ENCODE data around the gene PDGFRB. TPM values are rescaled to one million over a fixed set of nuclear protein-coding genes. Genes with fewer than 3 reads are reported as not detected.

PDGFRB gene
- total RNA-seq, 2 experiments from 2014 or later, result 53.3 to 68.9 TPM

- DNase-seq (no peak), ATAC-seq (no peak)
- Mint-ChIP-seq H3K27ac (no peak overlapping the region), H3K27me3 (peaks cover 59% of the 10 kb centered on the region), H3K9me3 (ENCODE audit: low read depth) (no peaks in the 10 kb centered on the region), H3K4me1 (peaks cover 2% of the 10 kb centered on the region), H3K36me3 (no peaks in the 10 kb centered on the region), H3K4me3 (no peak overlapping the region)
- CTCF ChIA-PET, result interaction anchor here (1.6 kb wide), 1 partner anchor 9 kb away, joined by 6 read pairs; no protein-coding TSS in a partner anchor
These were observed 10.5 kb upstream of the PDGFRB start for GRCh38 chr5:150166037-150166649.

- Mint-ChIP-seq H3K36me3 (no peaks in the 10 kb centered on the region), H3K9me3 (ENCODE audit: low read depth) (no peaks in the 10 kb centered on the region), H3K27ac (peak overlapping the region; percentile 11), H3K4me3 (no peak overlapping the region), H3K27me3 (peaks cover 42% of the 10 kb centered on the region), H3K4me1 (peaks cover 3% of the 10 kb centered on the region)
- CTCF ChIA-PET, result interaction anchor here (0.8 to 2.0 kb wide), 3 partner anchors 9 to 54 kb away, joined by 3 to 13 read pairs (median 6); no protein-coding TSS in a partner anchor
- DNase-seq (no peak), ATAC-seq (no peak)
These were observed 8.8 kb upstream of the PDGFRB start for GRCh38 chr5:150164211-150164980.

GRCh38 chr5:150163547-150164059 lies 8.0 kb upstream of the PDGFRB start:
- no peak for DNase-seq
- CTCF ChIA-PET, result interaction anchor here (0.7 to 2.2 kb wide), 7 partner anchors 9 to 270 kb away, joined by 3 to 20 read pairs (median 7); no protein-coding TSS in a partner anchor
- H3K27me3 Mint-ChIP-seq, result peaks cover 34% of the 10 kb centered on the region
- no peak overlapping the region for H3K4me3 Mint-ChIP-seq
- no peaks in the 10 kb centered on the region for H3K9me3 Mint-ChIP-seq (ENCODE audit: low read depth)
- no peaks in the 10 kb centered on the region for H3K36me3 Mint-ChIP-seq
- ATAC-seq, result no peak
- no peak overlapping the region for H3K27ac Mint-ChIP-seq
- peaks cover 3% of the 10 kb centered on the region for H3K4me1 Mint-ChIP-seq

GRCh38 chr5:150163035-150163434 lies 7.4 kb upstream of the PDGFRB start:
- no peak for ATAC-seq
- Mint-ChIP-seq H3K36me3 (no peaks in the 10 kb centered on the region), H3K4me3 (no peak overlapping the region), H3K27ac (no peak overlapping the region), H3K9me3 (ENCODE audit: low read depth) (no peaks in the 10 kb centered on the region), H3K27me3 (peaks cover 29% of the 10 kb centered on the region), H3K4me1 (peaks cover 3% of the 10 kb centered on the region)
- no peak for DNase-seq
- CTCF ChIA-PET, result interaction anchor here (0.7 to 2.2 kb wide), 12 partner anchors 10 to 270 kb away, joined by 3 to 20 read pairs (median 4); no protein-coding TSS in a partner anchor

- no peak for ATAC-seq
- Mint-ChIP-seq H3K27ac (no peak overlapping the region), H3K4me1 (peaks cover 3% of the 10 kb centered on the region), H3K4me3 (no peak overlapping the region), H3K9me3 (ENCODE audit: low read depth) (no peaks in the 10 kb centered on the region), H3K27me3 (peaks cover 21% of the 10 kb centered on the region), H3K36me3 (no peaks in the 10 kb centered on the region)
- CTCF ChIA-PET, result interaction anchor here (0.7 to 2.2 kb wide), 15 partner anchors 11 to 271 kb away, joined by 3 to 20 read pairs (median 4); no protein-coding TSS in a partner anchor
- DNase-seq, result no peak
These were observed 6.5 kb upstream of the PDGFRB start for GRCh38 chr5:150162142-150162513.

GRCh38 chr5:150161242-150162141 lies 5.8 kb upstream of the PDGFRB start:
- no peak overlapping the region for H3K27ac Mint-ChIP-seq
- H3K36me3 Mint-ChIP-seq, result no peaks in the 10 kb centered on the region
- DNase-seq, result peak; percentile 88

GRCh38 chr5:150160448-150161081 lies 4.9 kb upstream of the PDGFRB start:
- H3K9me3 Mint-ChIP-seq (ENCODE audit: low read depth), result no peaks in the 10 kb centered on the region
- H3K27me3 Mint-ChIP-seq, result peaks cover 18% of the 10 kb centered on the region
- H3K4me3 Mint-ChIP-seq, result no peak overlapping the region
- H3K27ac Mint-ChIP-seq, result no peak overlapping the region
- CTCF ChIA-PET, result interaction anchor here (1.0 to 2.7 kb wide), 5 partner anchors 10 to 57 kb away, joined by 3 to 11 read pairs (median 6); no protein-coding TSS in a partner anchor
- no peak for DNase-seq
- ATAC-seq, result no peak
- no peaks in the 10 kb centered on the region for H3K36me3 Mint-ChIP-seq
- peaks cover 13% of the 10 kb centered on the region for H3K4me1 Mint-ChIP-seq

More at GRCh38 chr5:150161242-150162141, 5.8 kb upstream of the PDGFRB start:
- no peak overlapping the region for H3K4me3 Mint-ChIP-seq
- ATAC-seq, result peak; percentile 93
- no peaks in the 10 kb centered on the region for H3K9me3 Mint-ChIP-seq (ENCODE audit: low read depth)
- peaks cover 4% of the 10 kb centered on the region for H3K4me1 Mint-ChIP-seq
- CTCF ChIA-PET, result interaction anchor here (0.7 to 2.3 kb wide), 15 partner anchors 11 to 272 kb away, joined by 3 to 20 read pairs (median 4); no protein-coding TSS in a partner anchor
- H3K27me3 Mint-ChIP-seq, result peaks cover 21% of the 10 kb centered on the region

- DNase-seq (no peak), ATAC-seq (no peak)
- H3K36me3 Mint-ChIP-seq, result no peaks in the 10 kb centered on the region
- no peak overlapping the region for H3K27ac Mint-ChIP-seq
- peaks cover 11% of the 10 kb centered on the region for H3K27me3 Mint-ChIP-seq
- no peak overlapping the region for H3K4me3 Mint-ChIP-seq
- peaks cover 15% of the 10 kb centered on the region for H3K4me1 Mint-ChIP-seq
- no peaks in the 10 kb centered on the region for H3K9me3 Mint-ChIP-seq (ENCODE audit: low read depth)
- CTCF ChIA-PET, result interaction anchor here (0.9 to 2.7 kb wide), 7 partner anchors 9 to 191 kb away, joined by 3 to 11 read pairs (median 10); no protein-coding TSS in a partner anchor
These were observed 4.1 kb upstream of the PDGFRB start for GRCh38 chr5:150159741-150160179.

- Mint-ChIP-seq H3K4me1 (peaks cover 20% of the 10 kb centered on the region), H3K27ac (no peak overlapping the region), H3K9me3 (ENCODE audit: low read depth) (no peaks in the 10 kb centered on the region), H3K27me3 (peaks cover 13% of the 10 kb centered on the region), H3K36me3 (peaks cover 4% of the 10 kb centered on the region), H3K4me3 (no peak overlapping the region)
- DNase-seq (no peak), ATAC-seq (no peak)
- CTCF ChIA-PET, result interaction anchor here (0.9 to 2.7 kb wide), 7 partner anchors 9 to 192 kb away, joined by 3 to 11 read pairs (median 10); no protein-coding TSS in a partner anchor
These were observed 3.4 kb upstream of the PDGFRB start for GRCh38 chr5:150159031-150159430.

- CTCF ChIA-PET, result interaction anchor here (1.1 to 2.7 kb wide), 7 partner anchors 9 to 192 kb away, joined by 3 to 11 read pairs (median 10); no protein-coding TSS in a partner anchor
- H3K4me3 Mint-ChIP-seq, result no peak overlapping the region
These were observed 2.7 kb upstream of the PDGFRB start for GRCh38 chr5:150158170-150158949.

GRCh38 chr5:150157168-150157567 lies 1.5 kb upstream of the PDGFRB start:
- DNase-seq, result no peak
- CTCF ChIA-PET, result interaction anchor here (1.1 to 1.8 kb wide), 5 partner anchors 8 to 62 kb away, joined by 3 to 11 read pairs (median 3); no protein-coding TSS in a partner anchor
- H3K36me3 Mint-ChIP-seq, result peaks cover 14% of the 10 kb centered on the region
- ATAC-seq, result no peak
- no peak overlapping the region for H3K4me3 Mint-ChIP-seq
- no peak overlapping the region for H3K27ac Mint-ChIP-seq
- H3K4me1 Mint-ChIP-seq, result peaks cover 38% of the 10 kb centered on the region
- H3K27me3 Mint-ChIP-seq, result peaks cover 11% of the 10 kb centered on the region
- no peaks in the 10 kb centered on the region for H3K9me3 Mint-ChIP-seq (ENCODE audit: low read depth)

More at GRCh38 chr5:150158170-150158949, 2.7 kb upstream of the PDGFRB start:
- DNase-seq (no peak), ATAC-seq (no peak)
- no peak overlapping the region for H3K27ac Mint-ChIP-seq
- H3K9me3 Mint-ChIP-seq (ENCODE audit: low read depth), result no peaks in the 10 kb centered on the region
- H3K27me3 Mint-ChIP-seq, result peaks cover 14% of the 10 kb centered on the region
- H3K36me3 Mint-ChIP-seq, result peaks cover 9% of the 10 kb centered on the region
- peaks cover 26% of the 10 kb centered on the region for H3K4me1 Mint-ChIP-seq
